GM18517 (cell line): ENCODE measurements around the gene NECTIN1.

ENCODE experiments used
- ATAC-seq: cut with Tn5 transposase; IDR thresholded peaks from one replicate; pipeline ENCODE4 v1.9.1; 2021; ENCODE audit warnings: mild to moderate bottlenecking, moderate library complexity; ENCODE audit not compliant: unreplicated experiment

The NECTIN1 gene

GRCh38 chr11:119728651-119729580, at the start of gene NECTIN1:
Gene NECTIN1, minus strand, starts transcription at chr11:119729200. Its CDS starts 647 bp downstream, at chr11:119728553.
- ATAC-seq = peak; percentile 72

GRCh38 chr11:119778391-119779194, 49.6 kb upstream of the NECTIN1 start:
- ATAC-seq = no peak

- ATAC-seq = no peak
Observed at GRCh38 chr11:119777940-119778339, 48.9 kb upstream of the NECTIN1 start.

GRCh38 chr11:119776651-119777050, 47.7 kb upstream of the NECTIN1 start:
- ATAC-seq = no peak

GRCh38 chr11:119776031-119776636, 47.1 kb upstream of the NECTIN1 start:
- ATAC-seq = no peak

- ATAC-seq = no peak
Observed at GRCh38 chr11:119774172-119774763, 45.3 kb upstream of the NECTIN1 start.

GRCh38 chr11:119772641-119773415, 43.8 kb upstream of the NECTIN1 start:
- no peak for ATAC-seq

- ATAC-seq = no peak
Observed at GRCh38 chr11:119772076-119772475, 43.1 kb upstream of the NECTIN1 start.

GRCh38 chr11:119771172-119771770, 42.3 kb upstream of the NECTIN1 start:
- no peak for ATAC-seq

- no peak for ATAC-seq
Observed at GRCh38 chr11:119765628-119766027, 36.6 kb upstream of the NECTIN1 start.

GRCh38 chr11:119764108-119764868, 35.3 kb upstream of the NECTIN1 start:
- no peak for ATAC-seq

GRCh38 chr11:119763071-119763728, 34.2 kb upstream of the NECTIN1 start:
- ATAC-seq = no peak

GRCh38 chr11:119759747-119760412, 30.9 kb upstream of the NECTIN1 start:
- ATAC-seq = no peak

- ATAC-seq = no peak
Observed at GRCh38 chr11:119759324-119759723, 30.3 kb upstream of the NECTIN1 start.

- ATAC-seq = no peak
Observed at GRCh38 chr11:119758291-119758690, 29.3 kb upstream of the NECTIN1 start.

- ATAC-seq = no peak
Observed at GRCh38 chr11:119757378-119757777, 28.4 kb upstream of the NECTIN1 start.

- no peak for ATAC-seq
Observed at GRCh38 chr11:119756169-119756865, 27.3 kb upstream of the NECTIN1 start.
